GM10248 (cell line): ENCODE results near the gene RDH8.

Experiments used
- CTCF ChIA-PET: fragments of 300-600 bp; sonication (Branson Sonifier 250); formaldehyde crosslinking; extraction: SDS; loops from one replicate; lab custom pipeline; 2021; ENCODE audit warnings: antibody characterized with exemption; lab: Yijun Ruan, JAX
- POLR2A ChIA-PET: fragments of 350-650 bp; sonication (Branson Sonifier 250); formaldehyde crosslinking; extraction: SDS; loops from one replicate; lab custom pipeline; 2020; ENCODE audit warnings: antibody characterized with exemption; lab: Yijun Ruan, JAX
- DNase-seq: peaks from one replicate; pipeline ENCODE4 v3.0.0; 2012; ENCODE audit errors: extremely low spot score
- CTCF ChIP-seq: IDR thresholded peaks from 2 replicates; pipeline ENCODE4 v1.5.1; 2012; ENCODE audit warnings: mild to moderate bottlenecking, low read depth; ENCODE audit errors: extremely low read depth, missing control alignments, control extremely low read depth

Gene RDH8

GRCh38 chr19:9970481-9970880 lies 42.8 kb upstream of the RDH8 start:
- DNase-seq, result no peak
- TF ChIP-seq CTCF, result no peak
- CTCF ChIA-PET, result interaction anchor here (1.0 kb wide), 1 partner anchor 30 kb away, joined by 3 read pairs; no protein-coding TSS in a partner anchor
- POLR2A ChIA-PET, result no interaction called here

- POLR2A ChIA-PET, result no interaction called here
- CTCF ChIA-PET, result interaction anchor here (1.0 kb wide), 1 partner anchor 29 kb away, joined by 3 read pairs; no protein-coding TSS in a partner anchor
- TF ChIP-seq CTCF, result no peak
- no peak for DNase-seq
Observed at GRCh38 chr19:9971166-9971897, 42.0 kb upstream of the RDH8 start.

GRCh38 chr19:9972103-9972502 lies 41.2 kb upstream of the RDH8 start:
- no peak for TF ChIP-seq CTCF
- ChIA-PET CTCF (no interaction called here), POLR2A (no interaction called here)
- DNase-seq, result no peak

GRCh38 chr19:9981406-9982260 lies 31.6 kb upstream of the RDH8 start:
- no peak for TF ChIP-seq CTCF
- ChIA-PET CTCF (interaction anchor here (1.0 to 3.0 kb wide), 3 partner anchors 18 to 46 kb away, joined by 3 to 7 read pairs (median 3); no protein-coding TSS in a partner anchor), POLR2A (no interaction called here)
- DNase-seq, result no peak

DNA sequence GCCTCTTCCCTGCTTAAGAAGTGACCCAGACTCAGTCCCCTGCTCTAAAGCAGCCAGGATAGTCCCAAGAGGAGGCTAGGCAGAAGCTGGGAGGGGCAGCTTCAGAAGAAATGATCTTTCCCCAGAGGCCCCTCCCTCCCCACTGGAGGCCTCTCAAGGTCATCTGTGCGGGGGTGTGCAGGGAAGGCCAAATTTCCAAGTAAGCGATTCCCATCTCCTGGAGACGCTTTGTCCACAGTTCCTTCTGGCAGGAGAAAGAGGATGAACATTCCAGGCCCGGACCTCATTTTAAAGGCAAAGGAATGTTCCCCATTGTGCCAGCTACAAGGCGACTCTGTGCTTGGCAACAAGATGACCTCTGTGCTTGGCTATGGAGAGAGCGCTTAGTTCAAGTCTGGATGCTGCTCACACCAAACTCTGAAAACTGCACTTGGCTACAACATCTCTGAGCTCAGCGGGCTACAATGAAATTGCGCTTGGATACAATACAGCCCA lies 26.4 kb upstream of the RDH8 start:
- TF ChIP-seq CTCF, result no peak
- ChIA-PET POLR2A (no interaction called here), CTCF (interaction anchor here (1.5 to 4.9 kb wide), 5 partner anchors 10 to 41 kb away, joined by 3 to 29 read pairs (median 5); no protein-coding TSS in a partner anchor)
- DNase-seq, result no peak

DNA sequence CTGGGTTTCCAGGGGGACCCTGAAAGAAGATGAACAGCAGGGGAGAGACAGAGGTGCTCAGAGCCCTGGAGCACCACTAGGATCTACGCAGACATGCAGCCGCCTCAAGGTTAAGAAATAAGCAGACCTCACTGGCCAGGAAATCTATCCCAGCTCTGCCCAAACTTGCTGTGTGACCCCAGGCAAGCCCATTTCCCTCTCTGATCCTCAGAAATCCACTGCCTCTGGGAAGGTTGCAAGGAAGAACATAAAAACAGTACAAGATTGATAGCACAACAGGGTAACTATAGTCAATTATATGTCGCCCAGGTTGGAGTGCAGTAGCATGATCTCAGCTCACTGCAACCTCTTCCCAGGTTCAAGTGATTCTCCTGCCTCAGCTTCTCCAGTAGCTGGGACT lies 23.8 kb upstream of the RDH8 start:
- TF ChIP-seq CTCF, result no peak
- POLR2A ChIA-PET, result interaction anchor here (0.7 kb wide), 1 partner anchor 13 kb away, joined by 6 read pairs; no protein-coding TSS in a partner anchor
- CTCF ChIA-PET, result interaction anchor here (4.8 kb wide), 1 partner anchor 11 kb away, joined by 24 read pairs; no protein-coding TSS in a partner anchor
- DNase-seq, result no peak
